ENCODE data around the gene RGS21.

The RGS21 gene

GRCh38 chr1:192349314-192349713 is 32.5 kb downstream of the RGS21 start:
- no peak for TF ChIP-seq CTCF (IDR thresholded peaks at IDR 0.05; ENCODE audit: low read depth, low read length, missing control alignments)
- H3K4me3 ChIP-seq (ENCODE audit: low read depth, low read length) = no peak overlapping the region
- in situ Hi-C loops (cut with HindIII; ENCODE audit: low sequenced_read_pairs) = no loop called here
- no peak for DNase-seq (ENCODE audit: low read depth)

- no peak for TF ChIP-seq CTCF (IDR thresholded peaks at IDR 0.05; ENCODE audit: low read depth, low read length, missing control alignments)
- DNase-seq (ENCODE audit: low read depth) = no peak
- in situ Hi-C loops (cut with HindIII; ENCODE audit: low sequenced_read_pairs) = no loop called here
- no peak overlapping the region for H3K4me3 ChIP-seq (ENCODE audit: low read depth, low read length)
These were observed 33.6 kb downstream of the RGS21 start for GRCh38 chr1:192350356-192350755.

- in situ Hi-C loops (cut with HindIII; ENCODE audit: low sequenced_read_pairs) = no loop called here
- DNase-seq (ENCODE audit: low read depth) = no peak
- TF ChIP-seq CTCF (IDR thresholded peaks at IDR 0.05; ENCODE audit: low read depth, low read length, missing control alignments) = no peak
- H3K4me3 ChIP-seq (ENCODE audit: low read depth, low read length) = no peak overlapping the region
These were observed 34.8 kb downstream of the RGS21 start for GRCh38 chr1:192351550-192351949.

GRCh38 chr1:192357924-192358323 is 41.1 kb downstream of the RGS21 start:
- DNase-seq (ENCODE audit: low read depth) = no peak
- no peak overlapping the region for H3K4me3 ChIP-seq (ENCODE audit: low read depth, low read length)
- in situ Hi-C loops (cut with HindIII; ENCODE audit: low sequenced_read_pairs) = no loop called here
- TF ChIP-seq CTCF (IDR thresholded peaks at IDR 0.05; ENCODE audit: low read depth, low read length, missing control alignments) = no peak

GRCh38 chr1:192358402-192358801 is 41.6 kb downstream of the RGS21 start:
- no peak for DNase-seq (ENCODE audit: low read depth)
- no peak overlapping the region for H3K4me3 ChIP-seq (ENCODE audit: low read depth, low read length)
- TF ChIP-seq CTCF (IDR thresholded peaks at IDR 0.05; ENCODE audit: low read depth, low read length, missing control alignments) = no peak
- in situ Hi-C loops (cut with HindIII; ENCODE audit: low sequenced_read_pairs) = no loop called here

- TF ChIP-seq CTCF (IDR thresholded peaks at IDR 0.05; ENCODE audit: low read depth, low read length, missing control alignments) = no peak
- no peak for DNase-seq (ENCODE audit: low read depth)
- in situ Hi-C loops (cut with HindIII; ENCODE audit: low sequenced_read_pairs) = no loop called here
- H3K4me3 ChIP-seq (ENCODE audit: low read depth, low read length) = no peak overlapping the region
These were observed 42.0 kb downstream of the RGS21 start for GRCh38 chr1:192358822-192359221.

GRCh38 chr1:192363177-192363576 is 46.4 kb downstream of the RGS21 start:
- DNase-seq (ENCODE audit: low read depth) = no peak
- H3K4me3 ChIP-seq (ENCODE audit: low read depth, low read length) = no peak overlapping the region
- no peak for TF ChIP-seq CTCF (IDR thresholded peaks at IDR 0.05; ENCODE audit: low read depth, low read length, missing control alignments)
- in situ Hi-C loops (cut with HindIII; ENCODE audit: low sequenced_read_pairs) = no loop called here
